Small intestine (tissue), 7 donors: Measurements from ENCODE around the gene DCDC2. TPM values are rescaled to one million over a fixed set of nuclear protein-coding genes. Genes with fewer than 3 reads are reported as not detected.
"Not testable (repeated sequence)": the region's sequence is repeated elsewhere in the genome, so short reads cannot be mapped to it uniquely, and the experiment has no call there.

Source experiments
- DNase-seq, 2 donors: peaks; one replicate each; pipeline versions ENCODE4 v3.0.0 to v3.0.0-alpha.2; 2013
- FAIRE-seq: peaks from 2 replicates; lab custom pipeline; 2012; peaks lifted over from hg19 to GRCh38; lab: Jason Lieb, UNC
- H3K27ac ChIP-seq, 3 donors: one replicate each; pipeline ENCODE4 v1.5.1; 2013; ENCODE audit warnings: low read length in 2 of 3, mild to moderate bottlenecking in 2 of 3, control low read depth in 1 of 3, inconsistent platforms in 1 of 3, low read depth in 1 of 3, moderate library complexity in 1 of 3
- H3K27me3 ChIP-seq, 3 donors: one replicate each; pipeline ENCODE4 v1.6.1; 2013; ENCODE audit warnings: low read length in 3 of 3, inconsistent platforms in 1 of 3; ENCODE audit not compliant: control insufficient read depth in 3 of 3, insufficient read depth in 3 of 3
- H3K36me3 ChIP-seq, 3 donors: one replicate each; pipeline ENCODE4 v1.6.1; 2013; ENCODE audit warnings: low read length in 3 of 3, inconsistent platforms in 1 of 3, low read depth in 1 of 3, mild to moderate bottlenecking in 1 of 3, moderate library complexity in 1 of 3; ENCODE audit not compliant: control insufficient read depth in 3 of 3, insufficient read depth in 2 of 3
- H3K4me1 ChIP-seq, 3 donors: one replicate each; pipeline ENCODE4 v1.6.1; 2013; ENCODE audit warnings: low read length in 2 of 3, inconsistent platforms in 1 of 3, low read depth in 1 of 3, mild to moderate bottlenecking in 1 of 3, moderate library complexity in 1 of 3; ENCODE audit not compliant: control insufficient read depth in 3 of 3, insufficient read depth in 2 of 3
- H3K4me3 ChIP-seq, 3 donors: one replicate each; pipeline ENCODE4 v1.5.1; 2013; ENCODE audit warnings: low read length in 3 of 3, control low read depth in 1 of 3, inconsistent platforms in 1 of 3, low read depth in 1 of 3, mild to moderate bottlenecking in 1 of 3, moderate library complexity in 1 of 3
- H3K9me3 ChIP-seq, 2 donors: one replicate each; pipeline ENCODE4 v1.6.1; 2013; ENCODE audit warnings: low read depth in 1 of 2, low read length in 1 of 2; ENCODE audit not compliant: control insufficient read depth in 2 of 2, insufficient read depth in 1 of 2
- WGBS, 3 donors: extraction: QIAGEN DNeasy Blood & Tissue Kit; methylation state at CpG; one replicate each; pipeline ENCODE4 v1.1.7; 2013; 5-methylcytosine and 5-hydroxymethylcytosine counted together
- polyA plus RNA-seq, 4 donors: library from polyadenylated mRNA; stranded (reverse) in 3 of 4; unstranded in 1 of 4; fragments of 200-250 nt in 3 of 4; fragments of 120-200 nt in 1 of 4; gene quantifications; one replicate each; pipeline versions ENCODE4 v1.2.1 to v1.2.3, GENCODE V29; 2013
- donor health status: healthy with polysubstance abuse.
- donor health status: control.
- donor health status: control.
- donor health status: Bipolar disorder and iron deficiency.
- donor health status: healthy.

The DCDC2 gene
- polyA plus RNA-seq, 4 donors = 0.49 to 6.9 TPM; not detected in 2

GRCh38 chr6:24365103-24365633 lies 7.3 kb upstream of the DCDC2 start:
- DNase-seq, H3K27me3 ChIP-seq, H3K4me3 ChIP-seq, H3K9me3 ChIP-seq, H3K36me3 ChIP-seq, H3K4me1 ChIP-seq, FAIRE-seq, H3K27ac ChIP-seq: not testable (repeated sequence)
- WGBS, 3 donors = 72 to 77% (median 73%) methylated on average over 8 of the region's 8 CpGs

- H3K4me1 ChIP-seq, H3K4me3 ChIP-seq, H3K9me3 ChIP-seq, FAIRE-seq, H3K27ac ChIP-seq, DNase-seq, H3K27me3 ChIP-seq, H3K36me3 ChIP-seq: not testable (repeated sequence)
- 79 to 83% (median 81%) methylated on average over 5 of the region's 5 CpGs for WGBS, 3 donors
Observed at GRCh38 chr6:24362363-24362762, 4.5 kb upstream of the DCDC2 start.

- H3K36me3 ChIP-seq = no peaks in the 10 kb centered on the region
- peak overlapping the region in 2 of 3 donors; percentile 30 to 40 for H3K4me3 ChIP-seq
- FAIRE-seq (no peak), DNase-seq (peak; percentile 63 to 96)
- no peaks in the 10 kb centered on the region for H3K27me3 ChIP-seq
- peaks cover 0 to 8% (median 0%) of the 10 kb centered on the region in 3 donors for H3K4me1 ChIP-seq
- no peaks in the 10 kb centered on the region for H3K9me3 ChIP-seq
- 3 to 6% (median 5%) methylated on average over 42 to 55 of the region's 55 CpGs for WGBS, 3 donors
- H3K27ac ChIP-seq = peak overlapping the region in 1 of 3 donors; percentile 76
Observed at GRCh38 chr6:24359640-24360454, 2.0 kb upstream of the DCDC2 start.

- Histone ChIP-seq H3K27ac (peak overlapping the region in 1 of 3 donors; percentile 79), H3K9me3 (no peaks in the 10 kb centered on the region), H3K4me1 (peaks cover 0 to 8% (median 0%) of the 10 kb centered on the region in 3 donors), H3K4me3 (peak overlapping the region in 1 of 3 donors; percentile 68), H3K36me3 (no peaks in the 10 kb centered on the region), H3K27me3 (no peaks in the 10 kb centered on the region)
- WGBS, 3 donors = 39 to 46% (median 40%) methylated on average over 12 of the region's 12 CpGs
- no peak for FAIRE-seq
- no peak for DNase-seq
Observed at GRCh38 chr6:24358219-24358821, 461 bp upstream of the DCDC2 start.

GRCh38 chr6:24356310-24356973 lies 1.4 kb downstream of the DCDC2 start:
- Histone ChIP-seq H3K4me3 (peak overlapping the region in 1 of 3 donors; percentile 68), H3K36me3 (no peaks in the 10 kb centered on the region), H3K9me3 (no peaks in the 10 kb centered on the region), H3K27ac (no peak overlapping the region), H3K27me3 (no peaks in the 10 kb centered on the region), H3K4me1 (peaks cover 0 to 8% (median 0%) of the 10 kb centered on the region in 3 donors)
- 46 to 57% (median 49%) methylated on average over 5 of the region's 5 CpGs for WGBS, 3 donors
- DNase-seq = peak in 1 of 2 donors; percentile 39
- FAIRE-seq = no peak

GRCh38 chr6:24355393-24355792 lies 2.5 kb downstream of the DCDC2 start:
- WGBS, 3 donors = 53 to 70% (median 55%) methylated on average over 4 of the region's 4 CpGs
- FAIRE-seq = no peak
- Histone ChIP-seq H3K9me3 (no peaks in the 10 kb centered on the region), H3K4me1 (peaks cover 0 to 4% (median 0%) of the 10 kb centered on the region in 3 donors), H3K27ac (no peak overlapping the region), H3K4me3 (no peak overlapping the region), H3K27me3 (no peaks in the 10 kb centered on the region), H3K36me3 (no peaks in the 10 kb centered on the region)
- no peak for DNase-seq

- peaks cover 0 to 1% (median 0%) of the 10 kb centered on the region in 3 donors for H3K27me3 ChIP-seq
- H3K4me1 ChIP-seq = peaks cover 0 to 2% (median 0%) of the 10 kb centered on the region in 3 donors
- WGBS, 3 donors = 72 to 78% (median 78%) methylated on average over 1 of the region's 1 CpG
- no peak overlapping the region for H3K27ac ChIP-seq
- H3K4me3 ChIP-seq = no peak overlapping the region
- DNase-seq (no peak), FAIRE-seq (no peak)
- no peaks in the 10 kb centered on the region for H3K36me3 ChIP-seq
- H3K9me3 ChIP-seq = no peaks in the 10 kb centered on the region
Observed at GRCh38 chr6:24353861-24354260, 4.0 kb downstream of the DCDC2 start.

GRCh38 chr6:24352434-24352833 lies 5.4 kb downstream of the DCDC2 start:
- Histone ChIP-seq H3K27ac (no peak overlapping the region), H3K27me3 (peaks cover 0 to 1% (median 0%) of the 10 kb centered on the region in 3 donors), H3K9me3 (no peaks in the 10 kb centered on the region), H3K4me1 (no peaks in the 10 kb centered on the region), H3K4me3 (no peak overlapping the region), H3K36me3 (no peaks in the 10 kb centered on the region)
- FAIRE-seq (no peak), DNase-seq (no peak)
- WGBS, 3 donors = 88 to 100% (median 94%) methylated on average over 1 of the region's 1 CpG
